ENCODE data around the gene OLR1. TPM values are rescaled to one million over a fixed set of nuclear protein-coding genes. Genes with fewer than 3 reads are reported as not detected.
"Not testable (repeated sequence)": the region's sequence is repeated elsewhere in the genome, so short reads cannot be mapped to it uniquely, and the experiment has no call there.

Gene OLR1
- total RNA-seq, 1 experiment from 2014 or later, result 0.12 TPM

DNA sequence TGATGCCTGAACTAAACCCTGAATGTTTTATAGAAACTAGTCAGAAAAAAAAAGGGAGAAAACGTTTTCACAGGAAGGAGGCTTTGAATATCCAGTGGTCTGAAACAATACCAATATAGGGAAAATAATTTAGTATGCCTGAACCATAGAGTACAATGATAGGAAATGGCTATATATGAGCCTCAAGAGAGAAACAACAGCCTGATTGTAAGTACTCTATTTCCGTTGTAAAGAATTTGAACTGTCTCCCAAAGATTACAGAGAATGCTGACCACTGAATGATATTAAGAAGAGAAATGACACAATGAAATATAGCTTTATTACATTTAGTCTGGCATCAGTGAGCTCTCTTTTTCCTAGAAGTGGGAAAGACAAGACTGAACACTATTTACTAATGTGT lies 35.2 kb upstream of the OLR1 start (continued):
- TF ChIP-seq ZNF274 (IDR thresholded peaks at IDR 0.05; ENCODE audit: low read depth, low read length) (no peak), RAD21 (IDR thresholded peaks at IDR 0.05; ENCODE audit: low read depth) (no peak), SRF (IDR thresholded peaks at IDR 0.05; ENCODE audit: low read depth) (no peak), FOSL1 (IDR thresholded peaks at IDR 0.05; ENCODE audit: low read depth) (no peak)

DNA sequence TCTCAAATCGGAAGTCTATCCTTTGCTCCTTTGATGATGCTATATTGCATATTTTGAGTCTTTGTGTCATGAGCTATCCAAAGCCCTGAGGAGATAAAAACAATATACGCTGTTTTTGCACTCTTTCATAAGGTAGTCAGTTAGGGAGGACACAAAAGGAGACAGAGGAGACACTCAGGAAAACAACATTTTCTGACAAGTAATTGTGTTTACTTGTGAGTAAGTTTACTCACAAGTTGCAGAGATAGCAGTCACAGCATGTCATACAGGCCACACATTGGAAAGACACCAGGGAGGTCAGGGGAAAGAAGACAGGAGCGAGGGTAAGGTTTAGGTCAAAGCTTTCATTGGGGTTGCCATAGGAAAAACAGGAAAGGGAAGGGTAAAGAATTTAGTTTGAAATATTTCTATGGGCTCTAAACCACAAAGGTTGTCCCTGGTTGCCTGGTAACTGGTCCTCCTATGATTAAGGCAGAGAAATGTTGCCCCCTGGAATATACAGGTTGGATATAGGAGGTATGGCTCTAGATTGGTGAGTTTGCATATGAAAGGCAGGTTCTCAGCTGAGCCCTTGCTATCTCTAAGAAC lies 33.4 kb upstream of the OLR1 start:
- H3K4me3 ChIP-seq (replicated peaks in 1 of 2; ENCODE audit: low read depth in 1 of 2, low read length in 2 of 2), result 0 out of 4 replicates have a peak overlapping the region, but pooled peaks of 1 of the 2 experiments have one; percentile 4
- H3K9me3 ChIP-seq (ENCODE audit: control insufficient read depth in 1 of 2, insufficient read depth in 1 of 2, low read depth in 1 of 2, low read length in 2 of 2), result no peaks in the 10 kb centered on the region
- peak overlapping the region; percentile 37 for H2AFZ ChIP-seq (ENCODE audit: low read depth, low read length, poor library complexity, severe bottlenecking)
- H3K27ac ChIP-seq (ENCODE audit: low read depth, low read length), result no peak overlapping the region
- DNase-seq (ENCODE audit: low read depth, low spot score) (no peak), ATAC-seq (peak; percentile 62; the same call in 1 of the 2 replicates)
- no peaks in the 10 kb centered on the region for H3K36me3 ChIP-seq (ENCODE audit: control insufficient read depth in 1 of 2, insufficient read depth in 2 of 2, low read length in 2 of 2)
- POLR2A ChIA-PET, result no interaction called here
- H3K9ac ChIP-seq (ENCODE audit: low read length), result no peak overlapping the region
- no peaks in the 10 kb centered on the region for H3K79me2 ChIP-seq (ENCODE audit: insufficient read depth, low read length)
- no peak for TF ChIP-seq TCF7L2 (IDR thresholded peaks at IDR 0.05; ENCODE audit: borderline replicate concordance, extremely low read depth, insufficient read depth, insufficient read length)
- TF ChIP-seq SRF (IDR thresholded peaks at IDR 0.05; ENCODE audit: low read depth), result no peak
- RAD21 ChIA-PET (ENCODE audit: low non-redundant PET in 1 of 2, low total read pairs in 2 of 2, uncharacterized antibody in 2 of 2, unreplicated experiment in 2 of 2), result no interaction called here
- intact Hi-C loops (cut with micrococcal nuclease), result no loop called here
- no peaks in the 10 kb centered on the region for H3K27me3 ChIP-seq (ENCODE audit: insufficient read depth, low read length)
- no peaks in the 10 kb centered on the region for H4K20me1 ChIP-seq (ENCODE audit: insufficient read depth)
- H3K4me2 ChIP-seq (ENCODE audit: low read length), result peak overlapping the region; percentile 13; the same call in 1 of the 2 replicates
- CTCF ChIA-PET, result interaction anchor here (1.6 kb wide), 1 partner anchor 195 kb away, joined by 3 read pairs; no protein-coding TSS in a partner anchor
- H3K4me1 ChIP-seq (ENCODE audit: control insufficient read depth in 1 of 2, insufficient read depth in 2 of 2, low read length in 2 of 2), result peaks cover 0 to 15% of the 10 kb centered on the region in 2 experiments; a peak in 2 of 4 replicates
- no peaks in the 10 kb centered on the region for H3K9me2 ChIP-seq (ENCODE audit: insufficient read depth)
- no TSS peak for BruUV-seq (replicated peaks)

DNA sequence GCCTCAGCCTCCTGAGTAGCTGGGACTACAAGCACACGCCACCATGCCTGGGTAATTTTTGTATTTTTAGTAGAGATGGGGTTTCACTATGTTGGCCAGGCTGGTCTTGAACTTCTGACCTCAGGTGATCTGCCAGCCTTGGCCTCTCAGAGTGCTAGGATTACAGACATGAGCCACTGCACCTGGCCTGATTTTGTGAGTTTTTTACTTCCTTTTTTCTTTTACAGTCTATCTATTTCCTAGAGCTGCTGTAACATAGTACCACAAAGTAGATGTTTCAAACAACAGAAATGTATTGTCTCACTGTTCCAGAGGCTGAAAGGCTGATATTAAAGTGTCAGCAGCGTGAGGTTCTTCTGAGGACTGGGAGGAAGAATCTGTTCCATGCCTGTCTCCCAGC lies 32.6 kb upstream of the OLR1 start:
- H3K9me2 ChIP-seq (ENCODE audit: insufficient read depth); H4K20me1 ChIP-seq (ENCODE audit: insufficient read depth); H3K9me3 ChIP-seq (ENCODE audit: control insufficient read depth in 1 of 2, insufficient read depth in 1 of 2, low read depth in 1 of 2, low read length in 2 of 2); H3K9ac ChIP-seq (ENCODE audit: low read length); H3K4me3 ChIP-seq (replicated peaks in 1 of 2; ENCODE audit: low read depth in 1 of 2, low read length in 2 of 2); H3K79me2 ChIP-seq (ENCODE audit: insufficient read depth, low read length); ATAC-seq; DNase-seq (ENCODE audit: low read depth, low spot score); RAD21 ChIA-PET (ENCODE audit: low non-redundant PET in 1 of 2, low total read pairs in 2 of 2, uncharacterized antibody in 2 of 2, unreplicated experiment in 2 of 2); H3K27me3 ChIP-seq (ENCODE audit: insufficient read depth, low read length); intact Hi-C loops (cut with micrococcal nuclease); H3K27ac ChIP-seq (ENCODE audit: low read depth, low read length); H3K36me3 ChIP-seq (ENCODE audit: control insufficient read depth in 1 of 2, insufficient read depth in 2 of 2, low read length in 2 of 2); POLR2A ChIA-PET; H3K4me2 ChIP-seq (ENCODE audit: low read length); BruUV-seq (replicated peaks): not testable (repeated sequence)
- CTCF ChIA-PET, result interaction anchor here (1.6 kb wide), 1 partner anchor 195 kb away, joined by 3 read pairs; no protein-coding TSS in a partner anchor
- peaks cover 0 to 15% of the 10 kb centered on the region in 2 experiments; a peak in 1 of 4 replicates for H3K4me1 ChIP-seq (ENCODE audit: control insufficient read depth in 1 of 2, insufficient read depth in 2 of 2, low read length in 2 of 2)
- peak overlapping the region; percentile 37 for H2AFZ ChIP-seq (ENCODE audit: low read depth, low read length, poor library complexity, severe bottlenecking)

Data from HCT116 (cell line).